ENCODE measurements around the gene PSMD3.

Gene PSMD3

GRCh38 chr17:40015998-40016985, 35.7 kb downstream of the PSMD3 start:
- Histone ChIP-seq H4K91ac (ENCODE audit: low read depth, low read length) (no peak overlapping the region), H3K4ac (ENCODE audit: low read depth, low read length) (no peak overlapping the region), H3K79me1 (ENCODE audit: low read length) (no peaks in the 10 kb centered on the region), H3K79me2 (ENCODE audit: control insufficient read depth, insufficient read depth, low read length, poor library complexity) (no peaks in the 10 kb centered on the region), H3K36me3 (ENCODE audit: control insufficient read depth in 1 of 2, insufficient read depth in 2 of 2, low read length in 2 of 2) (peaks cover 20 to 21% of the 10 kb centered on the region in 2 experiments), H2BK12ac (ENCODE audit: low read length) (no peak overlapping the region), H3K9me3 (ENCODE audit: insufficient read depth, low read depth, low read length) (no peaks in the 10 kb centered on the region), H3K27ac (ENCODE audit: low read depth, low read length) (no peak overlapping the region), H3K4me2 (ENCODE audit: low read length) (no peak overlapping the region), H3K23ac (ENCODE audit: low read length) (no peak overlapping the region), H2BK120ac (ENCODE audit: insufficient read depth, low read length, poor library complexity) (no peak overlapping the region), H4K12ac (ENCODE audit: low read depth, low read length) (no peak overlapping the region), H4K8ac (ENCODE audit: low read depth, low read length) (no peak overlapping the region), H3K14ac (ENCODE audit: low read length) (no peak overlapping the region), H3K27me3 (ENCODE audit: insufficient read depth, low read length) (no peaks in the 10 kb centered on the region), H2AK5ac (ENCODE audit: low read length) (no peak overlapping the region), H3K9ac (ENCODE audit: low read length) (no peak overlapping the region), H2AFZ (ENCODE audit: insufficient read depth, low read length, poor library complexity) (no peak overlapping the region), H3K18ac (ENCODE audit: low read length) (no peak overlapping the region), H3K4me3 (ENCODE audit: low read depth, low read length) (no peak overlapping the region), H2BK5ac (ENCODE audit: low read depth, low read length, poor library complexity) (no peak overlapping the region), H3K4me1 (ENCODE audit: control insufficient read depth in 1 of 2, insufficient read depth in 2 of 2, low read length in 2 of 2) (no peaks in the 10 kb centered on the region)
- no peak for DNase-seq
- WGBS (ENCODE audit: extremely low coverage, insufficient coverage, insufficient read length) = no CpG with 5 or more reads among the region's 26 CpGs

- no peak overlapping the region for H4K91ac ChIP-seq (ENCODE audit: low read depth, low read length)
- no peak overlapping the region for H2BK120ac ChIP-seq (ENCODE audit: insufficient read depth, low read length, poor library complexity)
- H3K23ac ChIP-seq (ENCODE audit: low read length) = no peak overlapping the region
- no peaks in the 10 kb centered on the region for H3K9me3 ChIP-seq (ENCODE audit: insufficient read depth, low read depth, low read length)
- no peak overlapping the region for H2BK5ac ChIP-seq (ENCODE audit: low read depth, low read length, poor library complexity)
- DNase-seq = no peak
- no peak overlapping the region for H3K14ac ChIP-seq (ENCODE audit: low read length)
- no peaks in the 10 kb centered on the region for H3K4me1 ChIP-seq (ENCODE audit: control insufficient read depth in 1 of 2, insufficient read depth in 2 of 2, low read length in 2 of 2)
- H4K12ac ChIP-seq (ENCODE audit: low read depth, low read length) = no peak overlapping the region
- no CpG with 5 or more reads among the region's 15 CpGs for WGBS (ENCODE audit: extremely low coverage, insufficient coverage, insufficient read length)
- no peak overlapping the region for H3K4me3 ChIP-seq (ENCODE audit: low read depth, low read length)
- H3K18ac ChIP-seq (ENCODE audit: low read length) = no peak overlapping the region
- no peak overlapping the region for H2AK5ac ChIP-seq (ENCODE audit: low read length)
- no peaks in the 10 kb centered on the region for H3K79me2 ChIP-seq (ENCODE audit: control insufficient read depth, insufficient read depth, low read length, poor library complexity)
- H3K4me2 ChIP-seq (ENCODE audit: low read length) = no peak overlapping the region
- H2BK12ac ChIP-seq (ENCODE audit: low read length) = no peak overlapping the region
- H3K27me3 ChIP-seq (ENCODE audit: insufficient read depth, low read length) = no peaks in the 10 kb centered on the region
- peak overlapping the region; percentile 3 for H2AFZ ChIP-seq (ENCODE audit: insufficient read depth, low read length, poor library complexity)
- no peak overlapping the region for H3K4ac ChIP-seq (ENCODE audit: low read depth, low read length)
- H4K8ac ChIP-seq (ENCODE audit: low read depth, low read length) = no peak overlapping the region
- H3K27ac ChIP-seq (ENCODE audit: low read depth, low read length) = no peak overlapping the region
- no peaks in the 10 kb centered on the region for H3K79me1 ChIP-seq (ENCODE audit: low read length)
- H3K36me3 ChIP-seq (ENCODE audit: control insufficient read depth in 1 of 2, insufficient read depth in 2 of 2, low read length in 2 of 2) = peaks cover 33% of the 10 kb centered on the region in 2 experiments
- no peak overlapping the region for H3K9ac ChIP-seq (ENCODE audit: low read length)
These were observed 36.9 kb downstream of the PSMD3 start for GRCh38 chr17:40017422-40018080.

- Histone ChIP-seq H3K79me1 (ENCODE audit: low read length) (no peaks in the 10 kb centered on the region), H3K9ac (ENCODE audit: low read length) (no peak overlapping the region), H3K4me2 (ENCODE audit: low read length) (no peak overlapping the region), H3K4me3 (ENCODE audit: low read depth, low read length) (no peak overlapping the region), H3K18ac (ENCODE audit: low read length) (no peak overlapping the region), H2AFZ (ENCODE audit: insufficient read depth, low read length, poor library complexity) (peak overlapping the region; percentile 3), H4K12ac (ENCODE audit: low read depth, low read length) (no peak overlapping the region), H3K27ac (ENCODE audit: low read depth, low read length) (no peak overlapping the region), H3K23ac (ENCODE audit: low read length) (no peak overlapping the region), H2BK5ac (ENCODE audit: low read depth, low read length, poor library complexity) (no peak overlapping the region), H2AK5ac (ENCODE audit: low read length) (no peak overlapping the region), H3K14ac (ENCODE audit: low read length) (no peak overlapping the region), H4K8ac (ENCODE audit: low read depth, low read length) (no peak overlapping the region), H3K4ac (ENCODE audit: low read depth, low read length) (no peak overlapping the region), H2BK12ac (ENCODE audit: low read length) (no peak overlapping the region), H2BK120ac (ENCODE audit: insufficient read depth, low read length, poor library complexity) (no peak overlapping the region), H3K9me3 (ENCODE audit: insufficient read depth, low read depth, low read length) (no peaks in the 10 kb centered on the region), H3K36me3 (ENCODE audit: control insufficient read depth in 1 of 2, insufficient read depth in 2 of 2, low read length in 2 of 2) (peaks cover 42% of the 10 kb centered on the region in 2 experiments), H4K91ac (ENCODE audit: low read depth, low read length) (no peak overlapping the region), H3K79me2 (ENCODE audit: control insufficient read depth, insufficient read depth, low read length, poor library complexity) (no peaks in the 10 kb centered on the region), H3K27me3 (ENCODE audit: insufficient read depth, low read length) (no peaks in the 10 kb centered on the region), H3K4me1 (ENCODE audit: control insufficient read depth in 1 of 2, insufficient read depth in 2 of 2, low read length in 2 of 2) (no peaks in the 10 kb centered on the region)
- no CpG with 5 or more reads among the region's 15 CpGs for WGBS (ENCODE audit: extremely low coverage, insufficient coverage, insufficient read length)
- no peak for DNase-seq
These were observed 37.9 kb downstream of the PSMD3 start for GRCh38 chr17:40018211-40019121.

All from trophoblast cell (in vitro differentiated cells and primary cell).